Duodenal mucosa (tissue), 2 donors: ENCODE measurements around the gene STAT3.
"Not testable (repeated sequence)": the region's sequence is repeated elsewhere in the genome, so short reads cannot be mapped to it uniquely, and the experiment has no call there.

Experiments used
- H3K27ac ChIP-seq: one replicate; pipeline ENCODE4 v1.7.0; 2013; ENCODE audit warnings: low read depth, low read length
- H3K27me3 ChIP-seq, 2 donors: one replicate each; pipeline ENCODE4 v1.7.0; 2013; ENCODE audit warnings: low read length in 2 of 2, control low read depth in 1 of 2; ENCODE audit not compliant: insufficient read depth in 2 of 2, control insufficient read depth in 1 of 2
- H3K36me3 ChIP-seq, 2 donors: one replicate each; pipeline ENCODE4 v1.7.0; 2013; ENCODE audit warnings: low read length in 2 of 2, control low read depth in 1 of 2; ENCODE audit not compliant: insufficient read depth in 2 of 2, control insufficient read depth in 1 of 2
- H3K4me1 ChIP-seq, 2 donors: one replicate each; pipeline ENCODE4 v1.7.0; 2013; ENCODE audit warnings: low read length in 2 of 2, control low read depth in 1 of 2; ENCODE audit not compliant: insufficient read depth in 2 of 2, control insufficient read depth in 1 of 2
- H3K4me3 ChIP-seq, 2 donors: one replicate each; pipeline ENCODE4 v1.7.0; 2013; ENCODE audit warnings: low read length in 2 of 2, low read depth in 1 of 2
- H3K9ac ChIP-seq, 2 donors: one replicate each; pipeline ENCODE4 v1.7.0; 2013; ENCODE audit warnings: low read length in 2 of 2, low read depth in 1 of 2
- H3K9me3 ChIP-seq, 2 donors: one replicate each; pipeline ENCODE4 v1.7.0; 2013; ENCODE audit warnings: low read length in 2 of 2, control low read depth in 1 of 2; ENCODE audit not compliant: control insufficient read depth in 1 of 2

The STAT3 gene

GRCh38 chr17:42304187-42305030 is 83.8 kb downstream of the STAT3 start:
- Histone ChIP-seq H3K9ac (no peak overlapping the region), H3K4me1 (no peaks in the 10 kb centered on the region), H3K27me3 (no peaks in the 10 kb centered on the region), H3K9me3 (no peaks in the 10 kb centered on the region), H3K36me3 (peaks cover 17 to 66% of the 10 kb centered on the region in 2 donors), H3K27ac (no peak overlapping the region), H3K4me3 (no peak overlapping the region)

GRCh38 chr17:42303694-42304093 is 84.5 kb downstream of the STAT3 start:
- Histone ChIP-seq H3K27me3 (no peaks in the 10 kb centered on the region), H3K36me3 (peaks cover 17 to 61% of the 10 kb centered on the region in 2 donors), H3K9ac (no peak overlapping the region), H3K4me1 (no peaks in the 10 kb centered on the region), H3K9me3 (no peaks in the 10 kb centered on the region), H3K27ac (no peak overlapping the region), H3K4me3 (no peak overlapping the region)

DNA sequence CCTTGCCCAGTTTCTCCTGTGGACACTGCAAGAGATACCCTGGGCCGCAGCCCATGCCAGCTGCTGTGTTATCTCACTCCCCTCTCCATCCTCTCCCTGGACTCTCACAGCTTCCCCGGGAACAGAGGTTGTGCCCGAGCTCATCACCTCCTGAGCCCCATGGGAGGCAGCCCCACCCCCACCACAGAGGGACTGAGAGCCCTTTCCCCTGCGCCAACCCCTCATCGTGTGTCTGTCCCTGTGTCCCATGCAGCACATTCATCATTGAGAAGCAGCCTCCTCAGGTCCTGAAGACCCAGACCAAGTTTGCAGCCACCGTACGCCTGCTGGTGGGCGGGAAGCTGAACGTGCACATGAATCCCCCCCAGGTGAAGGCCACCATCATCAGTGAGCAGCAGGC is 87.2 kb downstream of the STAT3 start:
- no peak overlapping the region for H3K4me3 ChIP-seq
- no peaks in the 10 kb centered on the region for H3K9me3 ChIP-seq
- H3K36me3 ChIP-seq = peaks cover 19 to 48% of the 10 kb centered on the region in 2 donors
- H3K27me3 ChIP-seq = no peaks in the 10 kb centered on the region
- H3K9ac ChIP-seq = no peak overlapping the region
- H3K27ac ChIP-seq = no peak overlapping the region
- no peaks in the 10 kb centered on the region for H3K4me1 ChIP-seq

DNA sequence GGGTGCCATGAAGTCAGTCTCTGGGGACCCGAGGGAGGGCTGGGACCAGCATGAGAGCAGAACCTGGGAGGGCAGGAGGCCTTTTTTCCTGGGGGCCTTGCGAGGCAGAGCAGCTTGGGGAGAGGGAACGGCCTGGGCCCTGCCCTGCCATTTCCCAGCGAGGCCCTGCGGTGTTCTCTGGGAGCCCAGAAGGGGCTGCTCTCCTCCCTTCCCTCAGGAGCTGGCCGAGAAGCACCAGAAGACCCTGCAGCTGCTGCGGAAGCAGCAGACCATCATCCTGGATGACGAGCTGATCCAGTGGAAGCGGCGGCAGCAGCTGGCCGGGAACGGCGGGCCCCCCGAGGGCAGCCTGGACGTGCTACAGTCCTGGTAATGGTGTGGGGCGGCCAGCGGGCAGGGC is 88.3 kb downstream of the STAT3 start:
- not testable (repeated sequence) for H3K9me3 ChIP-seq, H3K27me3 ChIP-seq, H3K27ac ChIP-seq, H3K4me1 ChIP-seq, H3K4me3 ChIP-seq, H3K9ac ChIP-seq
- H3K36me3 ChIP-seq = peaks cover 23 to 52% of the 10 kb centered on the region in 2 donors

- not testable (repeated sequence) for H3K9me3 ChIP-seq, H3K27me3 ChIP-seq, H3K9ac ChIP-seq, H3K4me1 ChIP-seq, H3K27ac ChIP-seq, H3K4me3 ChIP-seq
- H3K36me3 ChIP-seq = peaks cover 20 to 53% of the 10 kb centered on the region in 2 donors
Observed at GRCh38 chr17:42299361-42299760, 88.9 kb downstream of the STAT3 start.

- not testable (repeated sequence) for H3K4me3 ChIP-seq, H3K27ac ChIP-seq, H3K27me3 ChIP-seq, H3K9me3 ChIP-seq, H3K4me1 ChIP-seq, H3K9ac ChIP-seq
- peaks cover 15 to 47% of the 10 kb centered on the region in 2 donors for H3K36me3 ChIP-seq
Observed at GRCh38 chr17:42297775-42298174, 90.5 kb downstream of the STAT3 start.

- H3K9me3 ChIP-seq = no peaks in the 10 kb centered on the region
- no peaks in the 10 kb centered on the region for H3K4me1 ChIP-seq
- no peak overlapping the region for H3K9ac ChIP-seq
- H3K36me3 ChIP-seq = peaks cover 12 to 39% of the 10 kb centered on the region in 2 donors
- no peak overlapping the region for H3K4me3 ChIP-seq
- H3K27me3 ChIP-seq = no peaks in the 10 kb centered on the region
- no peak overlapping the region for H3K27ac ChIP-seq
Observed at GRCh38 chr17:42296012-42296411, 92.2 kb downstream of the STAT3 start.

DNA sequence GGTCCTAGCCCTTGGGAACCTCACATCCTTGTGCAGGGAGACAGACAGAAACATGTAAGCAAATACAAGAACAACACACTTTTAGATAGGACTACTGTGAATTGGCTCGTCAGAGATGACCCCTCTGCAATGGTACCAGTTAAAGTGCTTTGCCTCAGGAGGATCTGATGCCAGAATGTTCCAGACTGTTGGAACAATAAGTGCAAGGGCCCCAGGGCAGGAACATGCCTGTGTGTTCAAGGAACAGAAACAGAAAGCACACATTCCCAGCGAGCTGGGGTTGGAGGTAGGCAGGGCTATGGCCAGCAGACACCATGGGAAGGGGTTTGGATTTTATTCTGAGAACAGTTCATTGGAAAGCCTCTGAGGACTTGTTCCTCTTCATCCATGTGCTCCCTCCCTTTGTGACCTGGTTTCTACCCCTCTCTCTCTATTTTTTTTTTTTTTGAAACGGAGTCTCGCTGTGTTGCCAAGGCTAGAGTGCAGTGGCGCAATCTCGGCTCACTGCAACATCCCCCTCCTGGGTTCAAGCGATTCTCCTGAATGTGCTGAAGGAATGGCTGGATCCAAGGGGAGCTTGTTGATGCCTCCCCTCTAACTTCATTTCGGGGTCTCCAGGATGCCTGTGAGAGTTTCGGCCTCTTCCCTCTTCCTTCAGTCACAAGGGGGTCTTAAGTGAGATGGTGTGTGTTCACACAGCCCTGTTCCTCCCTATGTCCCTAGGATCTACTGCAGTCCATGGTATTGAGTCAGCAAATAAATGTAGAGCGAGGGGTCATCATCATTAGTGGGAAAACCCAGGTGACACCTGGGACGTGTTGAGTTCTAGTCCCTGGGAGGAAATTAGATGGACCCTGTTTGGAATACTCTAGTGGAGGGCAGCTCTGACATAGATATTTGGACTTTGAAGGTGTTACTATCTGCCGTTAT is 93.5 kb downstream of the STAT3 start:
- H3K27me3 ChIP-seq = no peaks in the 10 kb centered on the region
- peaks cover 0 to 3% of the 10 kb centered on the region in 2 donors for H3K4me1 ChIP-seq
- H3K27ac ChIP-seq = no peak overlapping the region
- peaks cover 12 to 37% of the 10 kb centered on the region in 2 donors for H3K36me3 ChIP-seq
- no peaks in the 10 kb centered on the region for H3K9me3 ChIP-seq
- no peak overlapping the region for H3K9ac ChIP-seq
- no peak overlapping the region for H3K4me3 ChIP-seq

- H3K27ac ChIP-seq = no peak overlapping the region
- peaks cover 27 to 32% of the 10 kb centered on the region in 2 donors for H3K4me1 ChIP-seq
- H3K9ac ChIP-seq = no peak overlapping the region
- H3K4me3 ChIP-seq = no peak overlapping the region
- H3K36me3 ChIP-seq = peaks cover 10 to 28% of the 10 kb centered on the region in 2 donors
- H3K27me3 ChIP-seq = no peaks in the 10 kb centered on the region
- no peaks in the 10 kb centered on the region for H3K9me3 ChIP-seq
Observed at GRCh38 chr17:42291129-42291528, 97.1 kb downstream of the STAT3 start.

DNA sequence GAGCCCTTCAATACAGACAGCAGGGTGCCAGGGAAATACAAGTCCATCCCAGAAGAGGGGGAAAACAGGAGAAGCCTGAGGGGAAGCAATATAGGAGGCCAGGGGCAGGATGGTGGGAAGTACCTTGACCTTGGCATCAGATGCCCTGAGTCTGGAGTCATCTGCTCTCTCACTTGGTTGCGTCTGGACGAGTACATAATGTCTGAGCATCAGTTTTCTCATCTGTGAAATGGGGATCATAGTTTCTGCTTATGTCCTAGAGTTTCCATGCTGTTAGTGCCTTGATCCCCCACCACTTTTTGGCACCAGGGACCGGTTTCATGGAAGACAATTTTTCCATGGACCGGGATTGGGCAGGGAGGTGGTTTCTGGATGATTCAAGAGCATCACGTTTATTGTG is 97.7 kb downstream of the STAT3 start:
- Histone ChIP-seq H3K27me3 (no peaks in the 10 kb centered on the region), H3K36me3 (peaks cover 5 to 22% of the 10 kb centered on the region in 2 donors), H3K9ac (no peak overlapping the region), H3K9me3 (no peaks in the 10 kb centered on the region), H3K4me3 (no peak overlapping the region), H3K4me1 (peaks cover 28 to 32% of the 10 kb centered on the region in 2 donors), H3K27ac (no peak overlapping the region)
